MM.1S (cell line): Measurements from ENCODE around the gene TBC1D8.
A peak's percentile ranks its signal among the peaks of the same experiment; 100 is the strongest.

Experiments
- DNase-seq: peaks from one replicate; pipeline ENCODE4 v3.0.0-alpha.2; 2015
- H2AFZ ChIP-seq: fragments of 300-600 bp; sonication (generic); 2 replicates; pipeline ENCODE4 v1.6.0; 2016; ENCODE audit warnings: antibody characterized with exemption, low read length
- H3F3A ChIP-seq: fragments of 300-600 bp; sonication (generic); 2 replicates; pipeline ENCODE4 v1.6.1; 2016; ENCODE audit warnings: mild to moderate bottlenecking, antibody characterized with exemption, low read length, moderate library complexity, mixed read lengths; ENCODE audit not compliant: insufficient read depth
- H3K27ac ChIP-seq: fragments of 300-600 bp; sonication (generic); 2 replicates; pipeline ENCODE4 v1.5.1; 2016; ENCODE audit warnings: mild to moderate bottlenecking, low read length
- H3K27me3 ChIP-seq: fragments of 300-600 bp; sonication (generic); replicated peaks from 2 replicates; pipeline ENCODE4 v1.6.0; 2016; ENCODE audit warnings: low read length; ENCODE audit not compliant: insufficient read depth
- H3K36me3 ChIP-seq: fragments of 300-600 bp; sonication (generic); replicated peaks from 2 replicates; pipeline ENCODE4 v1.6.1; 2016; ENCODE audit warnings: mild to moderate bottlenecking, low read length, mixed read lengths; ENCODE audit not compliant: insufficient read depth
- H3K4me1 ChIP-seq: fragments of 300-600 bp; sonication (generic); 2 replicates; pipeline ENCODE4 v1.6.1; 2016; ENCODE audit warnings: low read length, mixed read lengths
- H3K4me2 ChIP-seq: fragments of 300-600 bp; sonication (generic); 2 replicates; pipeline ENCODE4 v1.6.0; 2016; ENCODE audit warnings: low read depth, low read length
- H3K4me3 ChIP-seq: fragments of 300-600 bp; sonication (generic); 2 replicates; pipeline ENCODE4 v1.5.1; 2016; ENCODE audit warnings: low read length, mixed read lengths
- H3K79me2 ChIP-seq: fragments of 300-600 bp; sonication (generic); 2 replicates; pipeline ENCODE4 v1.6.1; 2016; ENCODE audit warnings: mixed run types, low read length, mixed read lengths
- H3K9ac ChIP-seq: fragments of 300-600 bp; sonication (generic); 2 replicates; pipeline ENCODE4 v1.6.1; 2016; ENCODE audit warnings: low read length, mixed read lengths
- H3K9me2 ChIP-seq: fragments of 300-600 bp; sonication (generic); replicated peaks from 2 replicates; pipeline ENCODE4 v1.6.1; 2016; ENCODE audit warnings: mild to moderate bottlenecking, low read length, mixed read lengths; ENCODE audit not compliant: insufficient read depth
- H3K9me3 ChIP-seq: fragments of 300-600 bp; sonication (generic); replicated peaks from 2 replicates; pipeline ENCODE4 v1.6.1; 2016; ENCODE audit warnings: mild to moderate bottlenecking, low read length, mixed read lengths; ENCODE audit not compliant: insufficient read depth
- H4K20me1 ChIP-seq: fragments of 300-600 bp; sonication (generic); 2 replicates; pipeline ENCODE4 v1.6.1; 2016; ENCODE audit warnings: mild to moderate bottlenecking, low read length, moderate library complexity, mixed read lengths; ENCODE audit not compliant: insufficient read depth
- EZH2 ChIP-seq: fragments of 300-600 bp; sonication (generic); optimal IDR thresholded peaks from 2 replicates; pipeline ENCODE3; 2017; ENCODE audit warnings: low read depth, mild to moderate bottlenecking, antibody characterized with exemption, low read length, mixed read lengths
- EZH2phosphoT487 ChIP-seq: fragments of 300-600 bp; sonication (generic); IDR thresholded peaks from 2 replicates; pipeline ENCODE4 v1.6.1; 2018; ENCODE audit warnings: antibody characterized with exemption, low read length
- TF ChIP-seq, protein P1 (sequence below): fragments of 300-600 bp; sonication (generic); IDR thresholded peaks from 2 replicates; pipeline ENCODE4 v1.5.1; 2016; ENCODE audit warnings: antibody characterized with exemption, low read length, mixed read lengths

Gene TBC1D8

DNA sequence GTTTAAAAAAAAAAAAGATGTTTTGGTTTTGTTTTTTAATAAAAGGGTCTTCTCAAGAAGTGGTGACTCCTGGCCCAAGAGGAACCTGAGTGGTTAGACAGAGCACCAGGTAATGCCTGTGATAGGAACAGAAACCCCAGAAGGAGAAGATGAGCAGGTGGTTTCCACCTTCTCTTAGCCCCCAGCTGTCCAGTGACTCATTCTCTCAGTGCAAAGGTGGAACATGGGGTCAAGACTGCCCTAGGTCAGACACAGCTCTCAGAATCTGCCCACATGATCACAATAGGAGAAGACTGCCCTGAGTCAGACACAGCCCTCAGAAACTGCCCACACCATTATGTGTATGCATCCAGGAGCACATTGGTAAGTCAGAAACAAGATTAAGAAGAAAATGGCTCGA, 61.8 kb downstream of the TBC1D8 start:
- no peaks in the 10 kb centered on the region for H3K9me3 ChIP-seq
- H4K20me1 ChIP-seq: no peaks in the 10 kb centered on the region
- H3K36me3 ChIP-seq: no peaks in the 10 kb centered on the region
- TF ChIP-seq EZH2phosphoT487 (no peak), EZH2 (no peak)
- TF ChIP-seq, protein P1, sequence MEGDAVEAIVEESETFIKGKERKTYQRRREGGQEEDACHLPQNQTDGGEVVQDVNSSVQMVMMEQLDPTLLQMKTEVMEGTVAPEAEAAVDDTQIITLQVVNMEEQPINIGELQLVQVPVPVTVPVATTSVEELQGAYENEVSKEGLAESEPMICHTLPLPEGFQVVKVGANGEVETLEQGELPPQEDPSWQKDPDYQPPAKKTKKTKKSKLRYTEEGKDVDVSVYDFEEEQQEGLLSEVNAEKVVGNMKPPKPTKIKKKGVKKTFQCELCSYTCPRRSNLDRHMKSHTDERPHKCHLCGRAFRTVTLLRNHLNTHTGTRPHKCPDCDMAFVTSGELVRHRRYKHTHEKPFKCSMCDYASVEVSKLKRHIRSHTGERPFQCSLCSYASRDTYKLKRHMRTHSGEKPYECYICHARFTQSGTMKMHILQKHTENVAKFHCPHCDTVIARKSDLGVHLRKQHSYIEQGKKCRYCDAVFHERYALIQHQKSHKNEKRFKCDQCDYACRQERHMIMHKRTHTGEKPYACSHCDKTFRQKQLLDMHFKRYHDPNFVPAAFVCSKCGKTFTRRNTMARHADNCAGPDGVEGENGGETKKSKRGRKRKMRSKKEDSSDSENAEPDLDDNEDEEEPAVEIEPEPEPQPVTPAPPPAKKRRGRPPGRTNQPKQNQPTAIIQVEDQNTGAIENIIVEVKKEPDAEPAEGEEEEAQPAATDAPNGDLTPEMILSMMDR: no peak
- DNase-seq: peak; percentile 47
- H3K4me2 ChIP-seq: no peak overlapping the region
- H3F3A ChIP-seq: peaks cover 6% of the 10 kb centered on the region; the same call in 1 of the 2 replicates
- no peak overlapping the region for H3K9ac ChIP-seq
- H3K4me1 ChIP-seq: no peaks in the 10 kb centered on the region
- H3K79me2 ChIP-seq: no peaks in the 10 kb centered on the region
- H3K27ac ChIP-seq: no peak overlapping the region
- no peak overlapping the region for H2AFZ ChIP-seq
- H3K27me3 ChIP-seq: no peaks in the 10 kb centered on the region
- H3K4me3 ChIP-seq: no peak overlapping the region
- no peaks in the 10 kb centered on the region for H3K9me2 ChIP-seq

DNA sequence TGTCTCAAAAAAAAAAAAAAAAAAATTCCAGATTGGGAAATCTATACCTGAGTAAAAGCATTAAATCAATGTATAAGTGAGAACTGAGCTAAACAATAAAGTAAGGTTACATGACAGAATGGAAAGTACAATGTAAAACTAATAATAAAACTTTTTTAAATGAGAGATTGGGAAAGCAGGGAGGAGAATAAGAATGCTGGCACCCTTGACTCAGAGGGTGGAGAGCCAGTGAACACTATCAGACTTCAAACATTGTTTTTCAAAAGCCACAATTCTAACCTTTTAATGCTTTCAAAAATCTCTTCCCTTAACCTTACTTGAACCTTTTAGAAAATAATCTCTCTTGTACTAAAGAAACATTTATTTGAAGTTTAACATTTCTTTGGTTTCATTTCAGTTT, 63.5 kb downstream of the TBC1D8 start:
- Histone ChIP-seq H3K4me2 (no peak overlapping the region), H3K79me2 (no peaks in the 10 kb centered on the region), H3K4me3 (no peak overlapping the region), H3K27me3 (no peaks in the 10 kb centered on the region), H3K27ac (no peak overlapping the region), H3K36me3 (no peaks in the 10 kb centered on the region), H3K4me1 (no peaks in the 10 kb centered on the region), H2AFZ (no peak overlapping the region), H3F3A (peaks cover 6% of the 10 kb centered on the region; the same call in 1 of the 2 replicates), H4K20me1 (no peaks in the 10 kb centered on the region), H3K9me2 (no peaks in the 10 kb centered on the region), H3K9ac (no peak overlapping the region), H3K9me3 (no peaks in the 10 kb centered on the region)
- no peak for TF ChIP-seq EZH2
- TF ChIP-seq, protein P1: no peak
- no peak for DNase-seq

DNA sequence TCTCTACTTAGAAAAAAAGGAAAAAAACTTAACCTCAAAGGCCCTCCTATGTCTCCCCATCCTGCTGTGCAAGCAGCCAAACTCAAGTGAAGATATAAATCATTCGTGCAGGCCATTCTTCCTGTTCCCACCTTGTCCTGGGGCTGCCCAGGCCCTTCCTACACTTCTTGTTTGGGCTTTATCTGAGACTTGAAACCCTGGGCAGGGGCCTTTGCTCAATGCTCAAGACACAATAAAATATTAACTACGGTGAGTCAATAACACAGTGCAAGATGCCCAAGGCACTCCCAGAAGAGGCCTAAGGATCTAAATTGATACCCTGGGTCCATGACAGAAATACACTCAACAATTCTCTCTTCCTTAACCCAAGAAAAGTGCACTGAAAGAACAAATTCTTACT, 67.6 kb downstream of the TBC1D8 start:
- H3K27ac ChIP-seq: no peak overlapping the region
- DNase-seq: no peak
- H3K9me2 ChIP-seq: no peaks in the 10 kb centered on the region
- no peaks in the 10 kb centered on the region for H3K79me2 ChIP-seq
- H3K9me3 ChIP-seq: no peaks in the 10 kb centered on the region
- no peaks in the 10 kb centered on the region for H3F3A ChIP-seq
- H3K9ac ChIP-seq: no peak overlapping the region
- H3K36me3 ChIP-seq: no peaks in the 10 kb centered on the region
- H2AFZ ChIP-seq: no peak overlapping the region
- H3K27me3 ChIP-seq: no peaks in the 10 kb centered on the region
- no peak for TF ChIP-seq EZH2
- TF ChIP-seq EZH2phosphoT487: no peak
- H3K4me1 ChIP-seq: no peaks in the 10 kb centered on the region
- H4K20me1 ChIP-seq: no peaks in the 10 kb centered on the region
- no peak overlapping the region for H3K4me2 ChIP-seq
- H3K4me3 ChIP-seq: no peak overlapping the region

DNA sequence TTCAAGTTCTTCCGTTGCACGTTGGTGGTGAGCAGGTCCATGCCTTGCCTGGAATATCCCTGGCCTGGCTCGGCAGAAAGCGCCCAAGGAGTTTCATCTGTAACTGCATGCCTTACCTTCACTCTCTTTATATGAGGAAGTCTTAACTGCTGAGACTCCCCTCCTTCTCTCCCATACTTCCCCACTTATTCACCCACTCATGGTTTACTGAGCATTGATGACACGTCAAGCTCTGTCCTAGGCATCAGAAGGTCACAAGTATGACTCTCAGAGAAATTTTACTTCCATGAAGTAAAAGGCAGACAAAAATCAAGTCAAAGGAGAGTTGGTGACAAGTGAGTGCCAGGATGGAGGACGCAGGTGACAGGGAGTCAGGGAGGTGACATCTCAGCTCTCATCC, 68.2 kb downstream of the TBC1D8 start:
- Histone ChIP-seq H3K36me3 (no peaks in the 10 kb centered on the region), H3K27ac (no peak overlapping the region), H3K4me2 (no peak overlapping the region), H3K9ac (no peak overlapping the region), H3K79me2 (no peaks in the 10 kb centered on the region), H3K27me3 (no peaks in the 10 kb centered on the region), H3F3A (no peaks in the 10 kb centered on the region), H3K4me1 (no peaks in the 10 kb centered on the region), H3K4me3 (no peak overlapping the region), H2AFZ (no peak overlapping the region), H4K20me1 (no peaks in the 10 kb centered on the region), H3K9me2 (no peaks in the 10 kb centered on the region), H3K9me3 (no peaks in the 10 kb centered on the region)
- TF ChIP-seq EZH2 (no peak), EZH2phosphoT487 (no peak)
- TF ChIP-seq, protein P1: no peak
- no peak for DNase-seq
